ENCODE measurements around the gene FREM1.

DNA sequence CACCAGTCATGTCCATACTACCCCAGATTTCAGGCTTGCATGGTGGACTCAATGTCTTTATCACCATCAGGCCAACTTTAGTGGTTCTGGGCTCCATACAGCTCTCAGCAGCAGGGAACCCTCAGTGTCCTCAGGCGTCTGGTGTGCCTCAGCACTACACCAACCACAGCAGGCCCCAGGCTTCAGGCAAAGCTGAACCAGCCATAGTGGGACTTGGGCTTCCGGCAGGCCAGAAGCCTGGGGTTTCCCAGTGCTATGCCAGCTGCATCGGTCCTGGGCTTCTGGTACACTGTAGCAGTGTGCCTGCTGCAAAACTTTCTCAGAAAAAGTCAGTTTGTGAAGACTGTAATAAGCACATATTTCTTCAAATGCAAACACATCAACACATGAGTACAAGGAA lies 205.9 kb downstream of the FREM1 start:
- TF ChIP-seq, protein P1, sequence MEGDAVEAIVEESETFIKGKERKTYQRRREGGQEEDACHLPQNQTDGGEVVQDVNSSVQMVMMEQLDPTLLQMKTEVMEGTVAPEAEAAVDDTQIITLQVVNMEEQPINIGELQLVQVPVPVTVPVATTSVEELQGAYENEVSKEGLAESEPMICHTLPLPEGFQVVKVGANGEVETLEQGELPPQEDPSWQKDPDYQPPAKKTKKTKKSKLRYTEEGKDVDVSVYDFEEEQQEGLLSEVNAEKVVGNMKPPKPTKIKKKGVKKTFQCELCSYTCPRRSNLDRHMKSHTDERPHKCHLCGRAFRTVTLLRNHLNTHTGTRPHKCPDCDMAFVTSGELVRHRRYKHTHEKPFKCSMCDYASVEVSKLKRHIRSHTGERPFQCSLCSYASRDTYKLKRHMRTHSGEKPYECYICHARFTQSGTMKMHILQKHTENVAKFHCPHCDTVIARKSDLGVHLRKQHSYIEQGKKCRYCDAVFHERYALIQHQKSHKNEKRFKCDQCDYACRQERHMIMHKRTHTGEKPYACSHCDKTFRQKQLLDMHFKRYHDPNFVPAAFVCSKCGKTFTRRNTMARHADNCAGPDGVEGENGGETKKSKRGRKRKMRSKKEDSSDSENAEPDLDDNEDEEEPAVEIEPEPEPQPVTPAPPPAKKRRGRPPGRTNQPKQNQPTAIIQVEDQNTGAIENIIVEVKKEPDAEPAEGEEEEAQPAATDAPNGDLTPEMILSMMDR (IDR thresholded peaks at IDR 0.05 in 8 of 11, conservative IDR thresholded peaks at IDR 0.05 in 3 of 11): no peak
- TF ChIP-seq POLR2A (IDR thresholded peaks at IDR 0.05): no peak
- no peak for TF ChIP-seq POLR2AphosphoS5 (IDR thresholded peaks at IDR 0.05)

Measured in spleen (tissue), 7 donors.